H9 (cell line): Measurements from ENCODE around the gene POU5F1. TPM values are rescaled to one million over a fixed set of nuclear protein-coding genes. Genes with fewer than 3 reads are reported as not detected.

Source experiments
- DNase-seq: peaks from one replicate; pipeline ENCODE4 v3.0.0-alpha.2; 2017
- H2AFZ ChIP-seq: one replicate; pipeline ENCODE4 v1.6.1; 2013; ENCODE audit warnings: mild to moderate bottlenecking, low read length, control low read depth, moderate library complexity
- H2AK5ac ChIP-seq: 2 replicates; pipeline ENCODE4 v1.6.1; 2013; ENCODE audit warnings: low read length, control low read depth, mixed read lengths; ENCODE audit not compliant: insufficient read length
- H2BK120ac ChIP-seq: one replicate; pipeline ENCODE4 v1.6.1; 2013; ENCODE audit warnings: low read depth, mild to moderate bottlenecking, low read length, control low read depth, inconsistent platforms; ENCODE audit not compliant: poor library complexity, severe bottlenecking
- H2BK12ac ChIP-seq: 2 replicates; pipeline ENCODE4 v1.6.1; 2013; ENCODE audit warnings: low read length, control low read depth, mixed read lengths, low read depth; ENCODE audit not compliant: insufficient read length
- H2BK15ac ChIP-seq: 2 replicates; pipeline ENCODE4 v1.6.1; 2013; ENCODE audit warnings: low read depth, low read length, control low read depth
- H2BK20ac ChIP-seq: one replicate; pipeline ENCODE4 v1.6.1; 2013; ENCODE audit warnings: low read depth, mild to moderate bottlenecking, low read length, control low read depth, inconsistent platforms; ENCODE audit not compliant: poor library complexity, severe bottlenecking
- H2BK5ac ChIP-seq: 2 replicates; pipeline ENCODE4 v1.6.1; 2013; ENCODE audit warnings: low read length, control low read depth, mixed read lengths; ENCODE audit not compliant: insufficient read length
- H3K14ac ChIP-seq: 2 replicates; pipeline ENCODE4 v1.6.1; 2013; ENCODE audit warnings: low read length, control low read depth; ENCODE audit not compliant: insufficient read depth
- H3K18ac ChIP-seq: 2 replicates; pipeline ENCODE4 v1.6.1; 2013; ENCODE audit warnings: low read depth, mild to moderate bottlenecking, mixed read lengths, low read length, control low read depth; ENCODE audit not compliant: insufficient read length
- H3K23ac ChIP-seq: 2 replicates; pipeline ENCODE4 v1.6.1; 2013; ENCODE audit warnings: low read length, control low read depth, mixed read lengths, low read depth; ENCODE audit not compliant: insufficient read length
- H3K23me2 ChIP-seq: 2 replicates; pipeline ENCODE4 v1.6.1; 2013; ENCODE audit warnings: low read depth, mild to moderate bottlenecking, mixed read lengths, low read length, control low read depth; ENCODE audit not compliant: insufficient read length, poor library complexity, severe bottlenecking
- H3K27ac ChIP-seq: 2 replicates; pipeline ENCODE4 v1.5.1; 2013; ENCODE audit warnings: low read length, control low read depth, mixed read lengths, low read depth; ENCODE audit not compliant: insufficient read length
- H3K27me3 ChIP-seq: 2 replicates; pipeline ENCODE4 v1.6.1; 2013; ENCODE audit warnings: low read length, control low read depth, inconsistent platforms; ENCODE audit not compliant: insufficient read depth
- H3K4ac ChIP-seq: 2 replicates; pipeline ENCODE4 v1.6.1; 2013; ENCODE audit warnings: low read depth, mild to moderate bottlenecking, control low read depth, inconsistent platforms, low read length, moderate library complexity
- H3K4me1 ChIP-seq: 2 replicates; pipeline ENCODE4 v1.6.1; 2013; ENCODE audit warnings: low read length, control low read depth, inconsistent platforms; ENCODE audit not compliant: insufficient read depth
- H3K4me2 ChIP-seq: 2 replicates; pipeline ENCODE4 v1.6.1; 2013; ENCODE audit warnings: low read length, control low read depth, mixed read lengths; ENCODE audit not compliant: insufficient read length, insufficient read depth
- H3K56ac ChIP-seq: 2 replicates; pipeline ENCODE4 v1.6.1; 2013; ENCODE audit warnings: low read depth, mild to moderate bottlenecking, mixed read lengths, low read length, control low read depth; ENCODE audit not compliant: insufficient read length
- H3K79me1 ChIP-seq: 2 replicates; pipeline ENCODE4 v1.6.1; 2013; ENCODE audit warnings: low read depth, mild to moderate bottlenecking, moderate library complexity, low read length, control low read depth, inconsistent platforms; ENCODE audit not compliant: insufficient read depth, poor library complexity, severe bottlenecking
- H3K79me2 ChIP-seq: 2 replicates; pipeline ENCODE4 v1.6.1; 2013; ENCODE audit warnings: low read length, control low read depth, inconsistent platforms; ENCODE audit not compliant: insufficient read depth
- H3K9ac ChIP-seq: 2 replicates; pipeline ENCODE4 v1.6.1; 2013; ENCODE audit warnings: low read length, control low read depth, mixed read lengths; ENCODE audit not compliant: insufficient read length; ENCODE audit errors: extremely low read depth
- H3K9me3 ChIP-seq: one replicate; pipeline ENCODE4 v1.6.1; 2013; ENCODE audit warnings: low read depth, low read length, inconsistent platforms; ENCODE audit not compliant: control insufficient read depth
- H3T11ph ChIP-seq: one replicate; pipeline ENCODE4 v1.6.1; 2013; ENCODE audit warnings: mild to moderate bottlenecking, low read length, control low read depth, inconsistent platforms
- H4K20me1 ChIP-seq: one replicate; pipeline ENCODE4 v1.6.1; 2013; ENCODE audit not compliant: control insufficient read depth, insufficient read length, insufficient read depth
- H4K5ac ChIP-seq: 2 replicates; pipeline ENCODE4 v1.6.1; 2013; ENCODE audit warnings: low read depth, mild to moderate bottlenecking, mixed read lengths, low read length, control low read depth; ENCODE audit not compliant: insufficient read length
- H4K8ac ChIP-seq: replicated peaks from 2 replicates; pipeline ENCODE4 v1.6.1; 2013; ENCODE audit warnings: low read length, control low read depth, mixed read lengths, low read depth; ENCODE audit not compliant: insufficient read length
- H4K91ac ChIP-seq: 2 replicates; pipeline ENCODE4 v1.6.1; 2013; ENCODE audit warnings: low read depth, mild to moderate bottlenecking, moderate library complexity, mixed read lengths, low read length, control low read depth; ENCODE audit not compliant: insufficient read length
- H3K27ac Mint-ChIP-seq, 3 experiments: 2 replicates in 2 of 3; 3 replicates in 1 of 3; pipeline ENCODE4 v1.8.0; 2020 to 2021; ENCODE audit warnings: mixed read lengths in 3 of 3, mild to moderate bottlenecking in 1 of 3, moderate library complexity in 1 of 3
- H3K27me3 Mint-ChIP-seq: 2 replicates; pipeline ENCODE4 v1.8.0; 2021; ENCODE audit warnings: low read depth, mild to moderate bottlenecking, moderate library complexity, mixed read lengths
- H3K36me3 Mint-ChIP-seq, 3 experiments: 2 replicates in 2 of 3; 3 replicates in 1 of 3; pipeline ENCODE4 v1.8.0; 2020 to 2021; ENCODE audit warnings: low read depth in 3 of 3, mixed read lengths in 3 of 3; ENCODE audit not compliant: insufficient read depth in 1 of 3
- H3K4me1 Mint-ChIP-seq, 2 experiments: 2 replicates each; pipeline ENCODE4 v1.8.0; 2020; ENCODE audit warnings: mixed read lengths in 2 of 2
- H3K4me3 Mint-ChIP-seq, 2 experiments: 2 replicates in 1 of 2; 3 replicates in 1 of 2; pipeline ENCODE4 v1.8.0; 2020 to 2021; ENCODE audit warnings: mild to moderate bottlenecking in 2 of 2, mixed read lengths in 2 of 2, moderate library complexity in 1 of 2
- H3K9me3 Mint-ChIP-seq, 2 experiments: 2 replicates in 1 of 2; 3 replicates in 1 of 2; pipeline ENCODE4 v1.8.0; 2020; ENCODE audit warnings: mild to moderate bottlenecking in 2 of 2, mixed read lengths in 2 of 2, moderate library complexity in 1 of 2
- CTCF ChIP-seq: fragments of 200-600 bp; sonication (generic); conservative IDR thresholded peaks from 3 replicates; pipeline ENCODE4 v1.8.0; 2021; ENCODE audit warnings: antibody characterized with exemption, mild to moderate bottlenecking
- WGBS: extraction: QIAGEN DNeasy Blood & Tissue Kit; methylation state at CpG from one replicate; pipeline ENCODE4 v1.1.7; 2013; ENCODE audit warnings: missing lambda C conversion rate, low lambda C conversion rate, mixed read lengths; ENCODE audit not compliant: insufficient read length; ENCODE audit errors: extremely low coverage; 5-methylcytosine and 5-hydroxymethylcytosine counted together
- total RNA-seq: library from RNA; stranded (reverse); gene quantifications from 2 replicates; pipeline ENCODE4 v1.2.1, GENCODE V29; 2021

The POU5F1 gene
- total RNA-seq, 1 experiment from 2014 or later, result 2,134 TPM

DNA sequence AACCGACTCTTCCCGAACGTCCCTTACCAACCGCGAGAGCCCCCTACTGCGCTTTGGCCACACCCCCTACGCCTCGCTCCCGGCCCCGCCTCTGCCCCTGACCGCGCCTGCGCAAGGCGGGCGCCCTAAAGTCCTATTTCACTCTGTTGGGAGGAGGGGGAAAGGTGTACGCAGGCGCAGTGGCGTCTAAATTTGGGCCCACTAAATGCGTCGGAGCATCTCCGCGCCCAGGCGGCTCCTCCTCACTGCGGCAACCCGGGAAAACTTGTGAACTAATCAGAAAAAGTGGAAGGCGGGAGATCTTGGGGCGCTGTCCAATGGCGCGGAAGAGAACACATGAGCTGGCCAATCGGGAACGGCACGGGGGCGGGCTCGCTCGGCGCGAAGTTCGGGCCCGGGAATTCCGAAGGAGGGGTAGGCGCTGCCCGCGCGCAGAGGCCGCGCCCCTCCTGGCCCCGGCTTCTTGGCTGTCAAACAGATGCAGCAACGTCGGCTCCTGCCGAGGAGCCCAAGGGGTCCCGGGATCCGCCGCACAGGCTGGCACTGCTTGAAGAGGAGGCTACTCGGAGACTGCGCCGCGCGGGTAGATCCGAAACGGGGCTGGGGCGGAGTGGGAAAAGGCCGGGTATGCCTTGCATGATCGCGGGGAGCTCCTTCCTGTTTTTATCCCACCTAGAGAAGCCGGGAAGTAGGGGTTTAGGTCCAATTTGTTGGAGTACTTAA lies 12.2 kb downstream of the POU5F1 start, which contains the start of gene TCF19:
Gene TCF19, plus strand, starts transcription at position 450 of the 723 bp plus-strand sequence. CDS start 881 bp downstream, outside the sequence.
- H3K27me3 Mint-ChIP-seq, result peaks cover 2% of the 10 kb centered on the region; the same call in 1 of the 2 replicates
- no peaks in the 10 kb centered on the region for H4K20me1 ChIP-seq

More for the DNA sequence above, 12.2 kb downstream of the POU5F1 start, which contains the start of gene TCF19:
- Mint-ChIP-seq H3K27ac (peak within 1 kb of the TSS; percentile 90 to 97 (median 94); a peak in 6 of 7 replicates), H3K36me3 (peaks cover 24 to 59% (median 52%) of the 10 kb centered on the region in 3 experiments; a peak in 6 of 7 replicates), H3K9me3 (no peaks in the 10 kb centered on the region), H3K4me1 (peaks cover 35 to 42% of the 10 kb centered on the region in 2 experiments), H3K4me3 (peak within 1 kb of the TSS; percentile 92)
- Histone ChIP-seq H3K79me2 (no peaks in the 10 kb centered on the region), H3K18ac (no peak within 1 kb of the TSS), H3K56ac (no peak within 1 kb of the TSS), H2BK20ac (no peak within 1 kb of the TSS), H3K14ac (no peak within 1 kb of the TSS), H3K4ac (no peak within 1 kb of the TSS), H2BK5ac (no peak within 1 kb of the TSS), H3K4me1 (peaks cover 11% of the 10 kb centered on the region; the same call in 1 of the 2 replicates), H4K8ac (no peak within 1 kb of the TSS), H2AK5ac (no peak within 1 kb of the TSS), H3K9me3 (no peaks in the 10 kb centered on the region), H3K23ac (no peak within 1 kb of the TSS), H4K5ac (no peak within 1 kb of the TSS), H2AFZ (no peak within 1 kb of the TSS), H3T11ph (no peak within 1 kb of the TSS), H4K91ac (no peak within 1 kb of the TSS), H2BK15ac (no peak within 1 kb of the TSS), H3K23me2 (peaks cover 14% of the 10 kb centered on the region), H2BK120ac (no peak within 1 kb of the TSS), H3K4me2 (peak within 1 kb of the TSS; percentile 93), H3K79me1 (no peaks in the 10 kb centered on the region), H3K27me3 (no peaks in the 10 kb centered on the region), H2BK12ac (no peak within 1 kb of the TSS), H3K9ac (peak within 1 kb of the TSS; percentile 61), H3K27ac (no peak within 1 kb of the TSS)
- TF ChIP-seq CTCF, result no peak
- WGBS, result no CpG with 5 or more reads among the region's 65 CpGs
- peak; percentile 98 for DNase-seq
